Measurements from ENCODE around the gene IER5L.

Gene IER5L

GRCh38 chr9:129174102-129174723 lies 3.8 kb downstream of the IER5L start:
- no peaks in the 10 kb centered on the region for H3K36me3 ChIP-seq
- H3K4me3 ChIP-seq (ENCODE audit: low read depth, low read length) = peak overlapping the region; percentile 91
- no peaks in the 10 kb centered on the region for H3K9me3 ChIP-seq
- H3K27me3 ChIP-seq = no peaks in the 10 kb centered on the region
- peaks cover 3% of the 10 kb centered on the region for H3K4me1 ChIP-seq
- peak; percentile 95 for TF ChIP-seq CTCF (IDR thresholded peaks at IDR 0.05; ENCODE audit: low read depth, low read length)
- peak; percentile 91 for DNase-seq

DNA sequence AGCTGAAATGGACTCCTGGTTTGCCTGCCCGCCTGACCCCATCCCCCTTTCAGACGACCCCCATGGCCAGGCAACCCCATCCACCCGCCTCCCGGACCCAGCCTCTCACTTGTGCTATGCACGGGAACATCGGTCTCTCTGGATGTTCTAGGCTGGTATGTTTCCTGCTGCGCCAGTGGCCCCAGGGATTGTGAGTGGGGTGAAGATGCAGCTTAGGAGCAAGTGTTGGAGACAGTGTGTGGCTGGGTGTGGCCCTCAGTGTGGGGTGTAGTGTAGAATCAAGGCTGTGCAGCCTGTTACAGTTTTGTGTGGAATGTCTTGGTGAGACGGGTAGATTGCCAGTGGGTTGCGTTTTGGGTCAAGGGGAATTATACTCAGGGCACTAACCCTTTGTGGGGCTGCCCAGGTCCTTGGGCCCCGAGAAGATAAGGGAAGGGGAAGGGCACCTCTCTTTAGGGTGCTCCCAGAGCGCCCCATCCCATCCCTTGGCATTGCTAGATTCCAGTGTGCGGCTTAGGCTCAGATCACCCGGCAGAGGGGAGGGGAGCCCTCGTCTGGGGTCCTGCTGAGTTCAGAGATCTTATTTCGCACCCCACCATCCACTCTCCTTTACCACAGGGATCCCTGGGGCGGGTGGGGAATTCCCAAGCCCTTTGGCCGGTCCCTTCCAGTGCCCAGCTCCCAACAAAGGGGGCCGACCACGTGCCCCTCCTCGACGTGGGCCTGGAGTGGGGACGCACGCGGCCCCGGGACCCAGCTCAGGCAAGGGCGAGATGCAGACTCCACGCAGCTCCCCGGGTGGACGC lies 4.6 kb downstream of the IER5L start:
- Histone ChIP-seq H3K27me3 (no peaks in the 10 kb centered on the region), H3K9me3 (no peaks in the 10 kb centered on the region), H3K4me1 (peaks cover 2% of the 10 kb centered on the region), H3K4me3 (ENCODE audit: low read depth, low read length) (peak overlapping the region; percentile 91), H3K36me3 (no peaks in the 10 kb centered on the region)
- DNase-seq = no peak
- TF ChIP-seq CTCF (IDR thresholded peaks at IDR 0.05; ENCODE audit: low read depth, low read length) = no peak

DNA sequence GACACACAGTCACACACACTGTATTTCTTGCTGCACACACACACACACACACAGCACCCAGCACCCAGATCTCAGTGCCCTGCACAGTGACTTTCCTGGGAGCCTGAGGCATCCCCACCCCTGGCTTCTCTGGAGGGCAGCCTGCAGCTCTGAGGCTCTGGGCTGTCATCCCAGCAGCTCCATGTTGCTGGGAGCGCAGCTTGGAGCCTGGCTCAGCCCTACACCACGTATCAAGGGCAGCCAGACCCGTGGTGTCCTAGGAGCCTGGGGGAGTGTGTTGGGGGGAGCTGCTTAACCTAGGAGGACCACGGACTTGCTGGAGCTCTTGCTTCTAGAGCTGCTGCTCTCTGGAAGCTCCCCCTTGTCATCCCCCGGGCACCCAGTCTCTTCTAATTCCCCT lies 5.2 kb downstream of the IER5L start:
- TF ChIP-seq CTCF (IDR thresholded peaks at IDR 0.05; ENCODE audit: low read depth, low read length) = no peak
- no peaks in the 10 kb centered on the region for H3K27me3 ChIP-seq
- no peaks in the 10 kb centered on the region for H3K36me3 ChIP-seq
- no peak overlapping the region for H3K4me3 ChIP-seq (ENCODE audit: low read depth, low read length)
- peaks cover 3% of the 10 kb centered on the region; the same call in 1 of the 2 replicates for H3K4me1 ChIP-seq
- no peaks in the 10 kb centered on the region for H3K9me3 ChIP-seq
- DNase-seq = peak; percentile 32

- H3K4me3 ChIP-seq (ENCODE audit: low read depth, low read length) = no peak overlapping the region
- H3K9me3 ChIP-seq = no peaks in the 10 kb centered on the region
- H3K4me1 ChIP-seq = peaks cover 5% of the 10 kb centered on the region; the same call in 1 of the 2 replicates
- H3K27me3 ChIP-seq = no peaks in the 10 kb centered on the region
- no peak for DNase-seq
- no peaks in the 10 kb centered on the region for H3K36me3 ChIP-seq
- no peak for TF ChIP-seq CTCF (IDR thresholded peaks at IDR 0.05; ENCODE audit: low read depth, low read length)
Measured at GRCh38 chr9:129171993-129172751, 5.9 kb downstream of the IER5L start.

GRCh38 chr9:129170229-129170628 lies 7.8 kb downstream of the IER5L start:
- TF ChIP-seq CTCF (IDR thresholded peaks at IDR 0.05; ENCODE audit: low read depth, low read length) = no peak
- no peaks in the 10 kb centered on the region for H3K36me3 ChIP-seq
- no peak overlapping the region for H3K4me3 ChIP-seq (ENCODE audit: low read depth, low read length)
- no peak for DNase-seq
- peaks cover 5% of the 10 kb centered on the region; the same call in 1 of the 2 replicates for H3K4me1 ChIP-seq
- H3K9me3 ChIP-seq = no peaks in the 10 kb centered on the region
- H3K27me3 ChIP-seq = no peaks in the 10 kb centered on the region

Measured in BE2C (cell line).